G401 (cell line): ENCODE measurements around the gene ATF7. TPM values are rescaled to one million over a fixed set of nuclear protein-coding genes. Genes with fewer than 3 reads are reported as not detected.
"Not testable (repeated sequence)": the region's sequence is repeated elsewhere in the genome, so short reads cannot be mapped to it uniquely, and the experiment has no call there.

Source experiments
- DNase-seq: peaks from one replicate; pipeline ENCODE4 v3.0.0-alpha.2; 2015; ENCODE audit warnings: low spot score
- in situ Hi-C: cut with HindIII; loops from 2 replicates; pipeline ENCODE4 v1.10.0; 2016; ENCODE audit warnings: low sequenced_read_pairs, mixed read lengths
- total RNA-seq: library from RNA; depleted of rRNA; stranded (reverse); fragments of >200 nt; shearing (Covaris generic); gene quantifications from 2 replicates; pipeline ENCODE4 v1.2.3, GENCODE V29; 2014

Gene ATF7
- total RNA-seq, 1 experiment from 2014 or later, result 11.6 TPM

- in situ Hi-C loops, result no loop called here
- no peak for DNase-seq
Measured at GRCh38 chr12:53578783-53579182, 47.4 kb downstream of the ATF7 start.

- DNase-seq, result no peak
- in situ Hi-C loops, result no loop called here
Measured at GRCh38 chr12:53577941-53578352, 48.2 kb downstream of the ATF7 start.

- in situ Hi-C loops, result no loop called here
- DNase-seq, result no peak
Measured at GRCh38 chr12:53575502-53576249, 50.5 kb downstream of the ATF7 start.

- in situ Hi-C loops, result no loop called here
- no peak for DNase-seq
Measured at GRCh38 chr12:53572134-53572758, 53.9 kb downstream of the ATF7 start.

- in situ Hi-C loops, result no loop called here
- DNase-seq, result no peak
Measured at GRCh38 chr12:53571295-53571694, 54.9 kb downstream of the ATF7 start.

GRCh38 chr12:53568809-53569557, 57.2 kb downstream of the ATF7 start:
- in situ Hi-C loops, result no loop called here
- DNase-seq, result no peak

GRCh38 chr12:53567961-53568808, 58.0 kb downstream of the ATF7 start:
- in situ Hi-C loops, result no loop called here
- no peak for DNase-seq

- DNase-seq, in situ Hi-C loops: not testable (repeated sequence)
Measured at GRCh38 chr12:53565376-53565775, 60.8 kb downstream of the ATF7 start.

GRCh38 chr12:53564941-53565340, 61.2 kb downstream of the ATF7 start:
- no peak for DNase-seq
- in situ Hi-C loops, result no loop called here

- in situ Hi-C loops, result no loop called here
- DNase-seq, result no peak
Measured at GRCh38 chr12:53564278-53564677, 61.9 kb downstream of the ATF7 start.

- DNase-seq, result no peak
Measured at GRCh38 chr12:53563452-53564028, 62.6 kb downstream of the ATF7 start.

GRCh38 chr12:53561590-53561953, 64.6 kb downstream of the ATF7 start:
- no peak for DNase-seq
- in situ Hi-C loops, result no loop called here

More at GRCh38 chr12:53563452-53564028, 62.6 kb downstream of the ATF7 start:
- in situ Hi-C loops, result no loop called here

- no peak for DNase-seq
- in situ Hi-C loops, result no loop called here
Measured at GRCh38 chr12:53560912-53561589, 65.1 kb downstream of the ATF7 start.

GRCh38 chr12:53560351-53560750, 65.8 kb downstream of the ATF7 start:
- in situ Hi-C loops, result no loop called here
- DNase-seq, result no peak

- no peak for DNase-seq
- in situ Hi-C loops, result no loop called here
Measured at GRCh38 chr12:53558631-53559030, 67.6 kb downstream of the ATF7 start.

GRCh38 chr12:53552361-53553327, 73.5 kb downstream of the ATF7 start:
- in situ Hi-C loops, result no loop called here
- peak; percentile 87 for DNase-seq

- DNase-seq, result peak; percentile 80
- in situ Hi-C loops, result no loop called here
Measured at GRCh38 chr12:53551889-53552291, 74.3 kb downstream of the ATF7 start.
